Astrocyte of the spinal cord (primary cell): ENCODE measurements around the gene ZNF664.

Source experiments
- DNase-seq: peaks from one replicate; pipeline ENCODE4 v3.0.0; 2011; ENCODE audit warnings: low read depth, low spot score
- H3K4me3 ChIP-seq: 2 replicates; pipeline ENCODE4 v1.5.1; 2011; ENCODE audit warnings: low read depth, mild to moderate bottlenecking, low read length, moderate library complexity
- in situ Hi-C: cut with HindIII; loops from 2 replicates; pipeline ENCODE4 v1.10.0; 2017; ENCODE audit warnings: low sequenced_read_pairs
- TF ChIP-seq, protein P1 (sequence below): IDR thresholded peaks from 2 replicates; pipeline ENCODE4 v1.5.1; 2012; ENCODE audit warnings: low read depth, mild to moderate bottlenecking, low read length, inconsistent platforms

Gene ZNF664

DNA sequence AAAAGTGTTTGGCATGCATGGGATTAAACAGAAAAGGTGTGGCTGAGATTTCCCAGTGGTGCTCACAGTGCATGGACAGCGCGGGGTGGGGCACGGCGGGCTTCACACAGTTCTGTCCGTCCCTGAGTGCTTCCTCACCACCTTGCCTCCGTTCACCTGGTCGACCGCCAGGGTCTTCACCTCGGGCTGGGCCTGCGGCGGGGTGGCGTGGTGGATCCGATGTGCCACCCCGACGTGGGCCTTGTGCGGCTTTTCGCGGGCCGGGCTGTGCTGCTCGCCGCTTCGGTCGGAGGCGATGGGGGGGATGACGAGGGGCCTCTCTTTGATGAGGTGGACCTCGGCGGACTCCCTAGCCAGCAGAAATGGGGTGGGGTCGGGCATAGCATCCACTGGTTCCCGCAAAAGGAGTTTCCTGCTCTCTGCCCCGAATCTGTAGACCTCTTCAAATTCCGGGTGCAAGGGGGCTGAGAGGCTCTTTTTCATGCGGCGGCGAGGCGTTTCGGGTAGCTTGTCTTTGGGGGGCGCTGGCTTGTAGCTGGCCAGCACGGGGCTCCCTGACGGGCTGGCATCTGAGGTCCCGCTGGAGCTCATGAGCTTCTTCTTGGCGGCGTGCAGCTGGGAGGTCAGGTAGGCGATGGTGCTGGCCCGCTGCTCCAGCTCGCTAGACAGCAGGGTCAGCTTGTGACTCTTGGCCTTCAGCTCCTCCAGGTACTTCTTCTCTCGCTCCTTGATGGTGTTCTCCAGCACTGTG, 35.9 kb upstream of the ZNF664 start:
- no peak for DNase-seq
- TF ChIP-seq, protein P1, sequence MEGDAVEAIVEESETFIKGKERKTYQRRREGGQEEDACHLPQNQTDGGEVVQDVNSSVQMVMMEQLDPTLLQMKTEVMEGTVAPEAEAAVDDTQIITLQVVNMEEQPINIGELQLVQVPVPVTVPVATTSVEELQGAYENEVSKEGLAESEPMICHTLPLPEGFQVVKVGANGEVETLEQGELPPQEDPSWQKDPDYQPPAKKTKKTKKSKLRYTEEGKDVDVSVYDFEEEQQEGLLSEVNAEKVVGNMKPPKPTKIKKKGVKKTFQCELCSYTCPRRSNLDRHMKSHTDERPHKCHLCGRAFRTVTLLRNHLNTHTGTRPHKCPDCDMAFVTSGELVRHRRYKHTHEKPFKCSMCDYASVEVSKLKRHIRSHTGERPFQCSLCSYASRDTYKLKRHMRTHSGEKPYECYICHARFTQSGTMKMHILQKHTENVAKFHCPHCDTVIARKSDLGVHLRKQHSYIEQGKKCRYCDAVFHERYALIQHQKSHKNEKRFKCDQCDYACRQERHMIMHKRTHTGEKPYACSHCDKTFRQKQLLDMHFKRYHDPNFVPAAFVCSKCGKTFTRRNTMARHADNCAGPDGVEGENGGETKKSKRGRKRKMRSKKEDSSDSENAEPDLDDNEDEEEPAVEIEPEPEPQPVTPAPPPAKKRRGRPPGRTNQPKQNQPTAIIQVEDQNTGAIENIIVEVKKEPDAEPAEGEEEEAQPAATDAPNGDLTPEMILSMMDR, result no peak
- in situ Hi-C loops, result no loop called here
- no peak overlapping the region for H3K4me3 ChIP-seq

DNA sequence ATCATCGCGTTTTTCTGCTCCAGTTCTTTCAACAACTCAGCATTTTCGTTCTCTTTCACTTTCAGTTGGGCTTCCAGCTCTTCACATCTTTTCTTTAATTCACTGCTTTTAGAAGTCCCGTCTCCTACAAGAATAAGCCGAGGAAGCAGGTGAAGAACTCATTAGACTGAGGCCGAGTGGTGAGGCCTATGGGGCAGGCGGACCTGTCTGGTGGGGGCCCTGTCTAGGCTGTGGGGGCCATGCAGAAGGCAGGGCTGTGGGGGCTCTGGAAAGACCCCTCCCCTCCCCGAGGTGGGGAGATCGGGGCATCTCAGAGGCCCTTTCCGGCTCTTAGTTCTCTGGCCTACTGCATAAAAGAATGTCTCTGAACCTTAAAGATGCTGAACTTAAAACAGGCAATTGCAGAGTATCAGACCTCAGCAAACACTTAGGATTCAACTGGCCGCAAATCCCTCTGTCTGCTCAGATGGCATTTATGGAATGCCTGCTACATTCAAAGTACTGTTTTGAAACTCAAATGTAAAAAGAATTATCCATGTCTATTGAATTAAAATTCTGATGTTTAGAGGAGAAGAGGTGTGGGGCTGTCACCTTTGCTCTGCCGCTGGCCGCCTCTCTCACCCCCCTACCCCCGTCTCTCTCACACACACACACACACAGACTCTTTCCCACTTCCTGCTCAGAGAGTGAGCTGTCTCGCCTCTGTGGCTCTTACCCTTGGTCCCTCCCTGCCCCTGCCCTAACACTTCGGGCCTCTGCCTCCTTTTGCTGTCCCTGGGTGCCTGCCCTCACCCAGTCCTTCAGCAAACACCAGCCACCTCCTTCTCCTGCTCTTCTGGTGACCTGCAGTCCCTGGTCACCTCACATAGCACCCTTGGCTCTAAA, 35.1 kb upstream of the ZNF664 start:
- TF ChIP-seq, protein P1, result no peak
- in situ Hi-C loops, result no loop called here
- DNase-seq, result no peak
- no peak overlapping the region for H3K4me3 ChIP-seq

GRCh38 chr12:123938679-123939480, 34.1 kb upstream of the ZNF664 start:
- DNase-seq, result no peak
- in situ Hi-C loops, result no loop called here
- TF ChIP-seq, protein P1, result peak; percentile 48
- no peak overlapping the region for H3K4me3 ChIP-seq

- TF ChIP-seq, protein P1, result no peak
- DNase-seq, result no peak
- H3K4me3 ChIP-seq, result no peak overlapping the region
- in situ Hi-C loops, result no loop called here
Measured at GRCh38 chr12:123939716-123940626, 33.0 kb upstream of the ZNF664 start.

- H3K4me3 ChIP-seq, result no peak overlapping the region
- in situ Hi-C loops, result no loop called here
Measured at GRCh38 chr12:123940627-123940966, 32.4 kb upstream of the ZNF664 start.

More at GRCh38 chr12:123940627-123940966, 32.4 kb upstream of the ZNF664 start:
- no peak for DNase-seq
- TF ChIP-seq, protein P1, result no peak
